Measurements from ENCODE around the gene CCDC170.

The CCDC170 gene

DNA sequence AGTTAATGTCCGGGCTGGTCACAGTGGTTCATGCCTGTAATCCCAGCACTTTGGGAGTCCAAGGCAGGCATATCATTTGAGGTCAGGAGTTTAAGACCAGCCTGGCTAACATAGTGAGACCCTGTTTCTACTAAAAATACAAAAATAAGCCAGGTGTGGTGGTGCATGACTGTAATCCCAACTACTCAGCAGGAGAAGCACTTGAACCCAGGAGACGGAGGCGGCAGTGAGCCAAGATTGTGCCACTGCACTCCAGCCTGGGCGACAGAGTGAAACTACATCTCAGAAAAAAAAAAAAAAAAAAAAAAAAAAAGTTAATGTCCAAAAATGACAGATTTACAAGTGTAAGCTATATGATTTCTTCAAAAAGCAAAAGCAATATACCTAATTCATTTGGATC, 124.9 kb downstream of the CCDC170 start:
- DNase-seq (ENCODE audit: low spot score), result no peak

DNA sequence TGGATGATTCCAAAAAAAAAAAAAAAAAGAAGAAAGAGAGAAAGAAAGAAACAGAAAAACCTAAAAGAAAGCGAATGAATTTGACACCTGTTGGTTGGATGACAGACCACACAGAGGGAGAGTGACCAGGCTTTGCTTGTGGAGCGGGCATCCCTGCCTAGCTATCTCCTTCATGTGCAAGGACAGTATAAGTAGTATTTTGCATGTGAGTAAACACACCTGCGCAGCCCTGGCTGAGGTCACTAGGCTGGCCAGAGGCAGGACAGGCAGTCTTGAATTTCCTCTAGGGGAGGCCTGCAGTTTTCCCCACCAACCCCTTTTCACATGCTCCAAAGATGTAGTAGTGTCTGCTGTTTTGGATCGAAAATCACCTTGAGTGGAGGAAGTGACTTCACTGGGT, 126.4 kb downstream of the CCDC170 start:
- DNase-seq (ENCODE audit: low spot score), result no peak

DNA sequence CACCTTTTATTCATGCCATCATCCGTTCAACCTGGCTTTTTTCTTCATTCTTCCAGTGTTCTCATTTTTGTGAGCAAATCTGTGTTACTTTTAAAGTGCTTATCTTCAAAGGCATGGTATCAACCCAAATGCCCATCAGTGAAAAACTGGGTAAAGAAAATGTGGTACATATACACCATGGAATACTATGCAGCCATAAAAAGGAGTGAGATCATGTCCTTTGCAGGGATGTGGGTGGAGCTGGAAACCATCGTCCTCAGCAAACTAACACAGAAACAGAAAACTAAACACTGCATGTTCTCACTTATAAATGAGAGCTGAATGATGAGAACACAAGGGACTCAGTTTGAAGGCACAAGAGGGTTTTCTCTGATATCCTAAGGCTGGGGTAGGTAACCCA, 130.3 kb downstream of the CCDC170 start:
- DNase-seq (ENCODE audit: low spot score), result no peak

DNA sequence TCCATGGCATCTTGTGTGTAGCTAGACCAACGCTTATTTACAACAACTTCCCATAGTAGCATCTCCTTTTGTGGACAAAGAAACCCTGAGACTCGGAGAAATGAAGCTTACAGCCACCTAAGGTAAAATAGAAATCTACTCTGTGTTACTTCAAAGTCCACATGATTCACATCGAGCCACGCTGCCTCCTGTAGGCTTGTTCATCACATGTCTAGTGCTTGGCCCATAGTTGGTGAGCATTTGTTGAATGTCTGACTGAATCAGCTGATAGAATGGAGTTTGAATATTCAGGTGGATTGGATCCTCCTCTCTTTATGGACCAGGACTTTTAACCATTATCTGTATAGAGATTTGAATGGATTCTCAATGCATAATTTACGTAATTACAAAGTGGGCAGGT, 130.7 kb downstream of the CCDC170 start:
- DNase-seq (ENCODE audit: low spot score), result no peak

DNA sequence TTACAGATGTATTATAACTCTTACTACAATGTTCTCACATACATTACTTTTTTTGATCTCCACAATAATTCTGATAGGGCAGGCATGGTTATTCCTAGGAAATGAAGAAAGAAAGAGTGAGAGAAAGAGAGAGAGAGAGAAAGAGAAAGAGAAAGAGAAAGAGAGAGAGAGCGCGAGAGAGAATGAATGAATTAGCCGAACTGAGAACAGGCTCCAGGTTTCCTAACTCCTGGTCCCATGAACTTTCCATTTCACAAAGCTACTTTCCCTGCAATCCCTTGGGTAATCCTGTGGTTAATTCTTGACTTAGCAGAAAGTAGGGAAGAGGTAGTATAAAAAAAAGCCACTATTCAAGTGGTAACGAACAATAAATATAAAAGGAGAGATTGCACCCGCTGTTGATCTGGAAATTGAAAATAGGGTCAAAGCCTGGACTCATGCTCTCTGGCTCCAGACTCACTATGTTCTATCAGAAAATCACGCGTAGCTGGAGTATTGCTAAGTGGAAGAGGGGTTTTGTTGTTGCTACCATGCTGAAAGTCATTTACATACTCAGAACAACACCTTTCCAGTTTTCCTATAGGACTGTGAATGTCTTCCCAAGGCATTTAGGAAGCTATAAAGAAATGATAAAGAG, 131.2 kb downstream of the CCDC170 start:
- no peak for DNase-seq (ENCODE audit: low spot score)

DNA sequence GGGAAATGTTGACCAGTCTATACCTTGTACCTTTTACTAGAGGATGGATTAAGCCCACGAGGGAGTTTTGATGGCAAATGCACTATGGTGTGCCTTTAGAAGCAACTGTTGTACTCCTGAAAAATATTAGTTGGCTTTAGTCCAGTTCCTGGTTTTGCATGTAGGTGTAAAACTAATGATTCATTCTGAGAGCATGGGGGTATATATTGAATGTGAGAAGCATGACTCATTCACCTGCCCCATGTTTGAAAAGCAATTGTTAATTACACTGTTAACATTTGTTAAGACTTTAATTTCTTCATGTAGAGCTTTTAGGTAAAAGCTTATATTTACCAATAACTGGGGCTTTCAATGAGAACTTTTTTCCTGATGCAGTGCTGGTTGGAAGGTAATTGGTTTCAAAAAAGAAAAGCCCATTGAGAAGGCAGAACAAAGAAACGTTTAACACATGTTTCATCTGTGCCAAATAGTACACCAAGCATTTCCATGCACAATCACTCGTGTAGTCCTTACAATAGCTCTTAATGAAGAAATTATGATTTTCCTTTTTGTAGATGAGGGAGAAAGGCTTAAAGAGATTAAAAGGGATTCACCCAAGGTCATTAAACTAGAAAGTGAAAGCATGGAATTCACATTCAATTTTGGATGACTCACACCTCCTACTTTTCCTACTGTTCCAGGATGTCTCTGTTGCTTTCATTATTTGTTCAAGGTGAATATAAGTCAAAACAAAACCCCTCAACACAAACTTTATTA, 134.1 kb downstream of the CCDC170 start:
- no peak for DNase-seq (ENCODE audit: low spot score)

DNA sequence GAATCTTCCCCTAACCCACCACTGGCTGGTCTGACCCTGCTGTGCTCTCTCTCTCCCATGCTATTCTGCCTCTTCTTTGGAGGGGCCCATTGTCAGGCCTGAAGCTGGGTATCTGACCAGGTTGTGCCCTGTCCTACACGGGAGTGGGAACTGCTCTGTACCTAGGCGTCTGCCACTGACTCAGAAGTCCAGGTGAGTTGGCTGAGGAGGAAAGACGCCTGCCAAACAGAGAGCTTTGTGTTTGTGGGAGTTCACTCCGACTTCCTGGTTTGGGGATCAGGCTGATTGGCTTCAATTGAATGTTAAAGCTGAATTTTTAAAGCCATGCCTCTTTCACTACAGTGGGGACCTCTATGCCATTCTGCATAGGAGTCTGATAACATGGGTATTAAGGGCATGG, 136.0 kb downstream of the CCDC170 start:
- DNase-seq (ENCODE audit: low spot score), result no peak

DNA sequence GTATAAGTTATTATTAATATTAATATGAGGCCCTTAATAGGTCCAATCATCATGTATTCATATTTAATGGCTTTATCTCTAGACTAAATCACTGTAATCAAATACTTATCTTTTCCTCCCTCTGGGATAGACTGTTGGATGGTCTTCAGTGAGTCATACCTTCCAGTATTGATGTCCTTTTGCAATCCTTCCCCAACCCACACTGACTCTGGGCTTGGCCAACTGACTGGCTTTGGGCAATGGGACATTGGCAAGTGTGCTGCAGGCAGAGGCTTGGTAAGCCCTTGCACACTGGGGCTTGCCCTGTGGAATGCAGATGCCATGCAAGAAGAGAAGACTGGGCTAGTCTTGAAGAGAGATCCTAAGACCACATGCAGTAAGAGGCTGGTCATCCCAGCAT, 136.6 kb downstream of the CCDC170 start:
- no peak for DNase-seq (ENCODE audit: low spot score)

DNA sequence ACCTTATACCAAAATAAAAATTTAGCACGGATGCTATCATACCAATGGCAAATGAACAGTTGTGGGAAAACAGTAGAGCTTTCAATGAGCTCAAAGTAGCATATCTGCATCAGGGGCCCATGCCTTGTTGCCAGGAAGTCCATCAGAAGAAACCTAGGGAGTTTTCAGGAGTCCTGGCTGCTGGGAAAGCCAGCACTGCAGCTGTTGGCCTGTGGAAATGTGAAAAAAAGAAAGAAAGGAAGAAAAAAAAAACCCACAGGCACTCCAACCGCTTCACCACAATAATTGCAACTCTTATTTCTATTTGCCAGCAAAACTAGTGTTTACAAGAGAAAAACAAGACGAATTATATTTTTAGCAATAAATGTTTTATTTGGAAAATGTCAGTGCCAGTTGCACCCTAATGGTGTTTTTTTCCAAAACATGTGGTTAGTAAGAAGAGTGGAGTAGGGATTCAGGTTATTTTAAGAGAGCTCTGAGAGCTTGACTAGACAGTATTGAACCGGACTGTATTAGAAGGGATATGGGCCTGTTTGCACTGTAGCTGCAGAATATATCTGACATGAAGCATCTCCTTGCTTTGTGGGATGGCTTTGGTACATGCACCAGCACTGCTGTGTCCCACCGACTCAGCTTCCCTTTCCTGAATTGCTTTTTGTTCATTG, 137.3 kb downstream of the CCDC170 start:
- no peak for DNase-seq (ENCODE audit: low spot score)

DNA sequence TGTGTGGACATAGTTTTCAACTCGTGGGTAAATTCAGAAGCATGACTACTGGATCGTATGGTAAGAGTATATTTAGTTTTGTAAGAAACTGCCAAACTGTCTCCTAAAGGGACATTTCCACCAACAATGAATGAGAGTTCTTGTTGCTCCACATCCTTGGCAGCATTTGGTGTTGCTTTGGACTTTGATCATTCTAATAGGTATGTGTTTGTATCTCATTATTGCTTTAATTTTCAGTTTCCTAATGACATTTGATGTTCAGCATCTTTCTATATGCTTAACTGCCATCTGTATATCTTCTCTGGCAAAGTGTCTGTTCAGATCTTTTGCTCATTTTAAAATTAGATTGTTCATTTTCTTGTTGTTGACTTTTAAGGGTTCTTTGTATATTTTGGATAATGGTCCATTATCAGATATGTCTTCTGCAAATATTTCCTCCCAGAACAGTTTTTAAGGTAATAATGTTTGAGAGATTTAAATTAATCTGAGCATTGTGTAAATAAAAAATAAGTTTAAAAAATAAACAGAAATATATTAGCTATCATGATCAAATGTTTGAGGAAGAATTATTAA, 138.7 kb downstream of the CCDC170 start:
- no peak for DNase-seq (ENCODE audit: low spot score)

DNA sequence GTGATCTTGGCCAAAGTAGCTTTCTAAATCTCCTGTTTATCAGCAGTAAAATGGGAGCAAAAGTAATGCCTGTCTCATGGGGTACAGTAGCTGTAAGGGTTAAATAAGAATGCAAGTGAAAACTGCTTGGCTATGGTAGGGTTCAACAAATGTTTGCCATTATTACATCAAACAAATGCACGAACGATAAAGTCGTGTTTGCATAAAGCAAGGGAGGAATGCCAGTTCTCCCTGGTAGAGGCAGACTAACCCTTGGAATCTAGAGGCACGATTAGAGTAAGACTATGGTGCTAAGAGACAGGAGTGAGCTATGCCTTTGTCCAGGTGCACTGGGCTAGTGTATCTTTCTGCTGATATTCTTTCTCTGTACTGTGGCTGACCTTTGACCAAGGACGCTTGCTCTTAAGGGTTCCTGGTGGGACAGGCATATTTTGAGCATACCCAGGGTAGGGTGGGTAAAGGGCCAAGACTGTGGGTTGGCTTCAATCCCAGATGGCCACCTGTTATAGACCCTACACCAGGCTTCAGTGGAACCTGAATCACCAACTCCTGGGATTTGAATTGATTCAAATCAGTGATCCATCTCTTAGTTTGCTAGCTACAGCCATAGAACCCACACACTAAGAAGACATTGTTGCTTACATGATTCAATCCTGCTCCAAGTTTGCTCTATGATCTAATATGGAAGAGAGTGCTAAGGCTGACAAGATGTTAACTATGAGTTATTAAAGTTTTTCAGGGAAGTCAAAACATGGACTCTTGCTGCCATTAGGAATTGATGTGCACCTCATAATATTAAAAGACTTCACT, 139.9 kb downstream of the CCDC170 start:
- DNase-seq (ENCODE audit: low spot score), result no peak

DNA sequence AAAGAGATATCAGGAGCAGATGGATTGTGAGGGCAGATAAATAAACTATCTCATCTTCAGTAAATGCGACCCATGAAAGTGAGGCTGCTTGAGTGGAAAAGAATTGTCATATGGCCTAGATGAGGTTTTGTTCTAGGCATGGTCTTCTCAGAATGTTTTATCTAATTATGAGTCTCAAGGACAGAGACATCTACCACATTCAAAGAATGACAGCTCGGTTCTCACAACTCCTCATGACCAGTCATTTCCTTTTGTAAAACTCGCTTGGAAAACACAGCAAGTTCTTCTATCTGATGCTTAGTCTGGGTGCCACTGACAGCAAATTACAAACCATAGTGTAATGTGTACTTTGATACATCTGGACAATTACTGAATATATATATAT, 140.5 kb downstream of the CCDC170 start:
- no peak for DNase-seq (ENCODE audit: low spot score)

DNA sequence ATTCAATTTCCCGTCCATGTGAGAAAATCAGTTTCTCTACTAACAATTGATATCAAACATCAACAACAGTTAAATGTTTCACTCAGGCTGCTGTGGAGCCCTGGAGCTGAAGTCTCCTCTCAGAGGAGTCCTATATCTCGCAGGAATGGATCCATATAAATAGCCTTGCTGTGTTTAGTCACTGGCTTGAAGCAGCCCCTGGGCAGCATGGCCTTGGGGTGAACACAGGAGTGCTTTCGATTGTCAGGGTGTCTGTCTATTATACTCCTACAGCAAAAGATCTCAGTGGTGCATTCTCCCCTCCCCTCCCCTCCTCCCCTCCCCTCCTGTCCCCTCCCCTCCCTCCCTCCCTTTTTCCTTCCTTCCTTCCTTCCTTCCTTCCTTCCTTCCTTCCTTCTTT, 141.9 kb downstream of the CCDC170 start:
- DNase-seq (ENCODE audit: low spot score), result no peak

DNA sequence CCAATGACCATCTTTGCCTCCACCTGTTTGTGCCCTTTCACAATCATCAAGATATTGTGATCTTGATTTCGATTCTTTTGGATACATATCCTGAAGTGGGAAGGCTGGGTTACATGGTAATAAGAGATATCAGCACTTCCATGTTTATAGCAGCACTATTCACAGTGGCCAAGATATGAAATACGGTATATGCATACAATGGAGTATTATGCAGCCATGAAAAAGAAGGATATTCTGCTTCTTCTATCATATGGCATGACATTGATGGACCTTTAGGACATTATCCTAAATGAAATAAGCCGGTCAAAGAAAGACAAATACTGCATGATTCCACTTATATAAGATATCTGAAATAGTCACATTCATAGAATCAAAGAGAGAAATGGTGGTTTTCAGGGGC, 144.0 kb downstream of the CCDC170 start:
- DNase-seq (ENCODE audit: low spot score), result no peak

DNA sequence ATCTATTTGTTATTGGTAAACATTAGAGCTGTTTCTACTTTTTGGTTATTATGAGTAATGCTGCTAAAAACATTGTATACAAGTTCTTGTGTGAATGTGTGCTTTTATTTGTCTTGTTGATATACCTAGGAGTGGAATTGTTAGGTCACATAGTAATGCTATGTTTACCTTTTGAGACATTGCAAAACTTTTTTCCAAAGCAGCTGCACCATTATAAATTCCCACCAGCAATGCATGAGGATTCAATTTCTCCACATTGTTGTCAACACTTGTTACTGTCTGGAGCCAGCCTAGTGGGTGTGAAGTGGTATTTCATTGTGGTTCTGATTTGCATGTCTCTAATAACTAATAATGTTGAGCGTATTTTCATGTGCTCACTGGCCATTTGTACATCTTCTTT, 145.9 kb downstream of the CCDC170 start:
- no peak for DNase-seq (ENCODE audit: low spot score)

DNA sequence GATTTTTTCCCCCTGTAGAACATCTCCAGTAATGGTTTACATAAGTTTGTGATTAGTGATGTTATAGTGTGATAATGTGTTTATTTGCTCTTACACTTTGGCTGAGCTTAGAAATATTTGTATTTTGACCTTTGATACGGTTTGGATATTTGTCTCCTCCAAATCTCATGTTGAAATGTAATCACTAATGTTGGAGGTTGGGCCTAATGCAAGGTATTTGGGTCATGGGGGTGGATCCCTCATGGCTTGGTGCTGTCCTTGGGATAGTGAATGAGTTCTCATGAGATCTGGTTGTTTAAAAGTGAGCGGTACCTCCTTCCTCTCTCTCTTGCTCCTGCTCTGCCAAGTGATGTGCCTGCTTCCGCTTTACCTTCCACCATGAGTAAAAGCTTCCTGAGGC, 147.2 kb downstream of the CCDC170 start:
- DNase-seq (ENCODE audit: low spot score), result no peak

DNA sequence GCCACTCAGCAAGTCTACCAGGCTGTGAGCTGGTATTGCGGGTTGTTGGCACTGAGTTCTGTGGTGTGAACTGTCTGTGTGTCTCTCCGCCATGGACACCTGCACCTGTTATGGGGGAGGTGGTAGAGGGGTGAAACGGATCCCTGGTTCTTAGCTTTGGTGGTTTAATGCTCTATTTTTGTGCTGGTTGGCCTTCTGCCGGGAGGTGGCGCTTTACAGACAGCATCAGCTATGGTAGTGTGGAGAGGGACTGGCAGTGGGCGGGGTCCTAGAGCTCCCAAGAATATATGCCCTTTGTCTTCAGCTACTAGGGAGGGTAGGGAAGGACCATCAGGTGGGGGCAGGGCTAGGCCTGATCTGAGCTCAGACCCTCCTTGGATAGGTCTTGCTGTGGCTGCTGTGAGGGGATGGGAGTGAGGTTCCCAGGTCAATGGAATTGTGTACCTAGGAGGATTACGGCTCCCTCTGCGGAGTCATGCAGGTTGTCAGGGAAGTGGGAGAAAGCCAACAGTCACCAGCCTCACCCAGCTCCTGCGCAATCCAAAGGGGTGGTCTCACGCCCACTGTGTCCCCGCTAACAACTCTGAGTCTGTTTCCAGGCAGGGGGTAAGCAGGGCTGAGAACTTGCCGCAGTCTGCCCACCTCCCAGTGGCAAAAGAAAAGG, 154.3 kb downstream of the CCDC170 start:
- peak; percentile 37 for DNase-seq (ENCODE audit: low spot score)

DNA sequence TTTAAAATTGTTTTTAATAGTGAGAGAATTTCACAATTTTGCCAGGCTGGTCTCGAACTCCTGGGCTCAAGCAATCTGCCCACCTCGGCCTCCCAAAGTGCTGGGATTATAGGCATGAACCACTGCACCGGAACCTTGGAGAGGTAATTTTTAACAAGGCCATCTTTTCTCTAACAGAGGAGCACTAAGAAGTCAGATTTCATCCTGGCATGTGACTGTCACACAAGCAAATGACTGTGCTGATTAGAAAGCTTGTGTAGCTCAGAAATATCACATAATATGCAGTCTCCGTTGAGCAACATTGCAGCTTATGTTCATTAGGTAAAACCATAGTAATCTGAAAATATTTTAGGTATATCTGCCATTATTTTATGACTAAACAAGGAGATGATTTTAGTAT, 156.0 kb downstream of the CCDC170 start:
- no peak for DNase-seq (ENCODE audit: low spot score)

DNA sequence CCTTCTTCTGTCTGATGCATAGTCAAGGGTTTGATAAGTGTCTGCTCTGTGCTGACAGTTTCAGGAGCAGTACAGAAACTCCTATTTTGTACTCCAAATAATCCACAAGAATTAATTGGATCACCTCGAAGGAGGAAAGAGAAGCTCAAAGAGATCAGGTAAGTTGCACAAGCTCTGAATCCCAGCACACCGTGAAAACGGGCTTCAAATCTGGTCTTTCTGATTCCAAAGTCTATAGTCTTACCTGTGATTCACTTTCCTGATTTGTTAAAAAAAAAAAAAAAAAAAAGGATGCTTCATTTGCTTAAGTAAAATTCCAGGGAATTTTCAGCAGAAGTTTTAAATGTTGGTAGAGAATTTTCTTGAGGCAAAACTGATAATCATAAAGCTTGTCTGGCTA, 157.8 kb downstream of the CCDC170 start:
- DNase-seq (ENCODE audit: low spot score), result no peak

DNA sequence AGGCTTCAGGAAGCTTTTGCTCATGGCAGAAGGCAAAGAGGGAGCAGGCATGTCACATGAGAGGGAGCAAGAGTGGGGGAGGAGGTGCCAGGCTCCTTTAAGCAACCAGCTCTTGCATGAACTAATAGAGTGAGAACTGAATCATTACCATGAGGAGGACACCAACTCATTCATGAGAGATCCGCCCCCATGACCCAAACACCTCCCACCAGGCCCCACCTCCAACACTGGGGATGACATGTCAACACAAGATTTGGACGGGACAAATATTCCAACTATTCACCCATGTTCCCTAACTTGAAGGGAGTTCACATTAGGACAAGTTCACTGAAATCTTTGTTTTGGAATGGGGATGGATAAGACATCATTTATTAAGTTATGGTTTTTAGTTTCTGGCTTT, 158.5 kb downstream of the CCDC170 start:
- DNase-seq (ENCODE audit: low spot score), result no peak

DNA sequence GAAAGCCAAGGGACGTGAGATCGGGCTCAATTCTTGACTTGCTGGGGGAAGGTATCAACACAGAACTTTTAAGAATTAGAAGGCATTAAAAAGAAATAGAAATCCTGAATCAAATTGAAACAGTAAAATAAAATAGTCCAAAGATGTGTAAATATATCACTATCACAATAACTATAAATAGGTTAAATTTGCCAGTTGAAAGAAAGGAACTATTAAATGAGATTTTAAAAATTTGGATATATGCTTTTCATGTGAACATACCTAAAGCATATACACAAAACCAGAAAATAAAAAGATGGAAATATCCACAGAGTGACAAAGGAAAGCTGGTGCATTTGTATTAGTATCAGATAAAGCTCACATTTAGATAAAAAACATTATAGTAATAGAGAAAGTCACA, 161.3 kb downstream of the CCDC170 start:
- no peak for DNase-seq (ENCODE audit: low spot score)

DNA sequence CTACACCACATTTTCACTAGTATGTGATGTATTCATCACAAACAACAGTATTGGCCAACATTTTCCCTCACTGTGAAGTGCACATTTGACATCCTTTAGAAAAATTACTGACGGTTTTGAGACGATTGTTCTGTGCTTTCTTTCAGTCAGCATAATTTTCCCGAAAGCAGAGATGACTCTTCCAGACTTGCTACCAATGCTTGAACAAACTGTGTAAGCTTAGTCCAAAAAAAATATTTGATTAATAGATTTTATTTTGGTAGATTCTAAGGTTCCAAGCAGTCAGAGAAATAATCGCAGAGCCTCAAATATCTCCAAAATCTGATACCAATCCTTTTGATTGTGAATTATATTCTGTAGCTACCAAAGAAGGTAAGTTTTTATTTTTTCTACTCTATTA, 162.6 kb downstream of the CCDC170 start:
- no peak for DNase-seq (ENCODE audit: low spot score)
